Muscle of leg (tissue), 16 donors: ENCODE measurements around the gene CARD18. TPM values are rescaled to one million over a fixed set of nuclear protein-coding genes. Genes with fewer than 3 reads are reported as not detected.

Experiments used
- DNase-seq: peaks from one replicate; pipeline ENCODE4 v3.0.0; 2013
- H3K27ac ChIP-seq: one replicate; pipeline ENCODE4 v1.5.1; 2013; ENCODE audit warnings: mild to moderate bottlenecking, low read length, control low read depth
- H3K27me3 ChIP-seq: one replicate; pipeline ENCODE4 v1.6.1; 2013; ENCODE audit warnings: low read length; ENCODE audit not compliant: control insufficient read depth, insufficient read depth
- H3K36me3 ChIP-seq: one replicate; pipeline ENCODE4 v1.6.1; 2013; ENCODE audit warnings: low read length; ENCODE audit not compliant: control insufficient read depth, insufficient read depth
- H3K4me1 ChIP-seq: one replicate; pipeline ENCODE4 v1.6.1; 2013; ENCODE audit warnings: low read length; ENCODE audit not compliant: control insufficient read depth, insufficient read depth
- H3K4me3 ChIP-seq: one replicate; pipeline ENCODE4 v1.5.1; 2013; ENCODE audit warnings: low read length, control low read depth
- H3K9me3 ChIP-seq: replicated peaks from 2 replicates; pipeline ENCODE4 v1.6.1; 2013; ENCODE audit warnings: low read depth, low read length; ENCODE audit not compliant: control insufficient read depth
- WGBS: methylation state at CpG from one replicate; pipeline ENCODE4 v1.1.5; 2013; ENCODE audit warnings: missing lambda C conversion rate; ENCODE audit not compliant: insufficient coverage; 5-methylcytosine and 5-hydroxymethylcytosine counted together
- long read RNA-seq, 11 donors: transcript quantifications; one replicate each; lab custom pipeline, GENCODE V29; 2026
- polyA plus RNA-seq, 8 donors: library from polyadenylated mRNA; unstranded; fragments of 120-200 nt; gene quantifications; one replicate each; pipeline versions ENCODE4 v1.2.1 to v1.2.3, GENCODE V29; 2013; ENCODE audit warnings: inconsistent platforms in 1 of 8, low replicate concordance in 1 of 8; ENCODE audit not compliant: insufficient read length in 8 of 8, insufficient read depth in 1 of 8
- total RNA-seq: library from RNA; stranded (reverse); fragments of 120-200 nt; gene quantifications from one replicate; pipeline ENCODE4 v1.2.4, GENCODE V29; 2013

Gene CARD18, protein sequence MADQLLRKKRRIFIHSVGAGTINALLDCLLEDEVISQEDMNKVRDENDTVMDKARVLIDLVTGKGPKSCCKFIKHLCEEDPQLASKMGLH
- 0.13 TPM for total RNA-seq
- polyA plus RNA-seq = under 1 TPM in 1 of 8 donors, not detected in 7; 0.43 TPM
- long read RNA-seq, donor 1 = 0 reads
- long read RNA-seq, donor 2 = 0 reads
- long read RNA-seq, donor 3 = 0 reads
- long read RNA-seq, donor 4 = 0 reads
- long read RNA-seq, donor 5 = 0 reads
- long read RNA-seq, donor 6 = 0 reads
- long read RNA-seq, donor 7 = 0 reads
- long read RNA-seq, donor 8 = 0 reads
- long read RNA-seq, donor 9 = 0 reads
- long read RNA-seq, donor 10 = 0 reads
- long read RNA-seq, donor 11 = 0 reads

DNA sequence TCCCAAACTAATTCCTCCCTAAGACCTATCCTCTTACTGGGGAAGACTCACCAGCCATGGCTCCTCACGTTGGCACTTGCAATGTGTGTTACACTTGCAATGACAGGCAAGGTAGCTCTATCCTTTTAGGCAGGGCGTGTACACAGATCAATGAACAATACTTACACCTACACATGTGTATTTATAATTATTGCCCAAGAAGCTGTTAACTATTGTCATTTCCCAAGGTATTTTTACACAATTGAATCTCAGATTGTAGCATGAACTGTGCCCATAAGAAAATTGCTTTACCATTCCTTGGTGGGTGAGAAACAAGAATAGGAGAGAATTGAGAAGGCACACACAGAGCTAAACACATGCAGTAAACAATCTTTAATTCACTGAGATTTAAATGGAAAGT, at the start of gene CARD18:
CARD18 (minus strand) TSS at position 101 of the 400 bp plus-strand sequence; CDS start at position 58, 43 bp downstream.
- Histone ChIP-seq H3K4me3 (no peak within 1 kb of the TSS), H3K27ac (no peak within 1 kb of the TSS), H3K27me3 (no peaks in the 10 kb centered on the region), H3K36me3 (no peaks in the 10 kb centered on the region), H3K9me3 (no peaks in the 10 kb centered on the region), H3K4me1 (no peaks in the 10 kb centered on the region)
- DNase-seq = no peak
- WGBS = 90% methylated on average over 1 of the region's 2 CpGs

DNA sequence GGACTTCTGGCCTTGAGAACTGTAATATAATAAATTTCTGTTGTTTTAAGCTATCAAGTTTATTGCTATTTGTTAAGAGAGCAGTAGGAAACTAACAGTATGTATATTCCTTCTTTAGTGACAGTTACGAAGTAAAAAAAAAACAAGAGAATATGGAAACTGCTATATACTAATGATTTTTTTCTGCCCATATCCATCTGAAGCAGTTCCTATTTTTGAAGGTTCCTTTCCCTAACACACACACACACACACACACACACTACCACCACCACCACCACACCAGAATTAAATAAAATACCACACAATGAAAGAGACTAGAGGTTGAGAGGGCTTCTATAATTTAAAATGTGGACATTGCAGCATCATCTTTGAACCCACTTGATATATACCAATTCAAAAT, 44.4 kb upstream of the CARD18 start:
- no peaks in the 10 kb centered on the region for H3K9me3 ChIP-seq
- H3K4me1 ChIP-seq = no peaks in the 10 kb centered on the region
- H3K36me3 ChIP-seq = no peaks in the 10 kb centered on the region
- DNase-seq = no peak
- no peak overlapping the region for H3K4me3 ChIP-seq
- no peak overlapping the region for H3K27ac ChIP-seq
- WGBS = no CpG with 5 or more reads among the region's 1 CpG
- H3K27me3 ChIP-seq = no peaks in the 10 kb centered on the region

DNA sequence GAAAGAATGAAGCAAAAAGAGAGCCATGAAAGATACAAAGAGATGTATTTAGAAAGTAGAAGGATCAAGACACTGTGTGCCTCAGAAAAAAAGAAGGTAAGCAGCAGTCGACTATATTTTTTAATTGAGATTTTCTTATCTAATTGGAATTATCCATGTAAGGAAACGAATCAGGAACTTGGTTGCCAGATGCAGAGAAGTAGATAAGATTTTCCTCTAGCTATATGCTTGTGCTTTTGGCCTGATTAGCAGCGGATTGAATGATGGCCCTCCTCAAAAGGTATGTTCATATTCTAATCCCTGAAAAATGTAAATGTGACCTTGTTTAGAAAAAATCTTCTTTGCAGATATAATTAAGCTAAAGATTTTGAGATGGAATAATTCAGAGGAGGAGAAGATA, 43.9 kb upstream of the CARD18 start:
- WGBS = no CpG with 5 or more reads among the region's 3 CpGs
- H3K4me3 ChIP-seq = no peak overlapping the region
- no peaks in the 10 kb centered on the region for H3K4me1 ChIP-seq
- no peaks in the 10 kb centered on the region for H3K36me3 ChIP-seq
- no peaks in the 10 kb centered on the region for H3K27me3 ChIP-seq
- no peak for DNase-seq
- no peak overlapping the region for H3K27ac ChIP-seq
- H3K9me3 ChIP-seq = no peaks in the 10 kb centered on the region

DNA sequence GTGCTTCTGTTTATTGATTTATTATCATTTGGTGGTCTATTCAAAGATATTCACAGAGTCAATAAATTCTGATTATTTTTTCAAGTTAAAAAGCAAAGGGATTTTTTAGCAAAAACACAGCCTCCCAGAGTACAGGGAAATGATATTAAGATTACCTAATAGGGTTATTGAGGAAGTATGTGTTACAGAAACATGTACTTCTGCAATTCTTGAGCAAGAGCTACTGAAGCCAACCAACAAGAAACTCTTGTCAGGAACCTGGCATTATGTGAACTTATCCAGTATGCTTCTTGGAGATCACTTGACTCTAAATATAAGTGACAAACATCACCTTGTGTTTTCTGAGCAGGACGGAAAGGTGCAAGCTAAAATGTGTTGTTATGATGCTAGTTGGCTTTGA, 42.0 kb upstream of the CARD18 start:
- no peaks in the 10 kb centered on the region for H3K27me3 ChIP-seq
- WGBS = no CpG with 5 or more reads among the region's 1 CpG
- H3K4me1 ChIP-seq = no peaks in the 10 kb centered on the region
- no peak overlapping the region for H3K27ac ChIP-seq
- H3K4me3 ChIP-seq = no peak overlapping the region
- H3K36me3 ChIP-seq = no peaks in the 10 kb centered on the region
- H3K9me3 ChIP-seq = no peaks in the 10 kb centered on the region
- DNase-seq = peak; percentile 53

DNA sequence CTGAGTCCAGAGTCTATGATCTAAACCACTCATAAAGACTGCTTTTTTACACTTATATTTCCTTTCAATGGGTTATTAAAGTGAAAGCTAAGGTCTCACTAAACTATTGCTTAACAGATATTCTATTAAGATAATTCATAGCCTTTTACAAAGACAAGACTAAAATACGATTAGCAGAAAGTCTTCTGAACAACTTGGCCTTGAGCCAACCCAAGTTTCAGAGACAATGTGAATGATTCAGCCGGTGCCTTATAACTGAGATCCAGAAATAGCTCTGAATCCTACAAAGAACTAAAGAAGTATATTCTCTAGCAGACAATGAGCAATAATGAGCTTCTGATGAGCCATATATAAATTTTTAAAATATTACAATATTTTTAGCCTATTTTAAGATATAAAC, 41.5 kb upstream of the CARD18 start:
- no CpG with 5 or more reads among the region's 2 CpGs for WGBS
- Histone ChIP-seq H3K27me3 (no peaks in the 10 kb centered on the region), H3K4me1 (no peaks in the 10 kb centered on the region), H3K9me3 (no peaks in the 10 kb centered on the region), H3K36me3 (no peaks in the 10 kb centered on the region), H3K4me3 (no peak overlapping the region), H3K27ac (peak overlapping the region; percentile 18)
- peak; percentile 55 for DNase-seq

DNA sequence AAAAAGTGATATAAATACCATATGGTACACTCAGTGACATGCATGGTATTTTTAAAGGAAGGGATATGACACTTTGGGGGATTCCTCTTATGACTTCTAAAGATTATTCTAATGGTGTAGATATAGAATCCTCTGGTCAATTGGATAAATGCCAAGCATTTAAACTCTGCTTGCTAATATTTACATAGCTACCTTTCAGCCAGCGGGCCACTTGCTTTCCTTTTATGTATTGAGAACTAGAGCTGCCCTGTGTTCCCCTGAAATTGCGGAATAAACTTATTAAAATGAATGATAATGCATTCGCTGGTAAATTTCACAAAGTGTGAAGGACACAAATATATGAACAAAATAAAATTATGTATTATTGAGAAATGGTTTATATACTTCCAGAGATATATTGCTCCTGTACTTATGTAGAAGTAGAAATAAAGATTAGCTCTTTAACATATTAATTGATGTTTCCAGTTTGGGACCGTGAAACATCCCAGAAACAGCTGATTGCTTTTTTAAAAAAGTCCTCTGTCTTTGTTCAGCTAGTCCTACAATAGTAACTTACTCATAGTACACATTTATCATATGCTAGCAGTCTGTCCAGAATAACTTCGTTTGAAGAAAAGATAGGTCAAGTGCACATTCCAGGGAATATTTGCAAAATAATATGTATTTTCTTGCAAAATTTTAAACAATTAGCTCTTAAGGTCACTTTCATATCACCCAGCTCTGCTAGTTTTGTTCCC, 40.1 kb upstream of the CARD18 start:
- no peak overlapping the region for H3K27ac ChIP-seq
- DNase-seq = peak; percentile 26

DNA sequence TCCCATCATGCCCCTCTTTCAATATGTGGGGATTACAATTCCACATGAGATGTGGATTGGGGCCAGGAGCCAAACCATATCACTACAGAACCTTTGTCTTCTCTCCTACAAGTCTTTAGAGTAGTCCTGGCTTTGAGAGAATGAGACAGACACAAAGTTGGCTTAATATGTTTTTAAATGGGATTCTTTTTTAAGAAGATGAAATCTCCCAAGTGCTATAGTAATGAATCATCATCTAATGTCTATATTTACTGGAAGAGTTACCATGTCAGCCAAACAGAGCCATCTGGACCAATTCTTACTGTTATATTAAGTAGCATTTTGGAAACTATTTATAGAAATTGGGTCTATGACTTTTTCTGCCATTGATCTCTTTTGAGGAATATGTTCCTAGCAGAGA, 38.1 kb upstream of the CARD18 start:
- H3K27me3 ChIP-seq = no peaks in the 10 kb centered on the region
- H3K27ac ChIP-seq = peak overlapping the region; percentile 50
- no peaks in the 10 kb centered on the region for H3K36me3 ChIP-seq
- H3K9me3 ChIP-seq = no peaks in the 10 kb centered on the region
- DNase-seq = peak; percentile 84
- no peak overlapping the region for H3K4me3 ChIP-seq
- H3K4me1 ChIP-seq = no peaks in the 10 kb centered on the region

More for the DNA sequence above, 40.1 kb upstream of the CARD18 start:
- Histone ChIP-seq H3K36me3 (no peaks in the 10 kb centered on the region), H3K9me3 (no peaks in the 10 kb centered on the region), H3K27me3 (no peaks in the 10 kb centered on the region), H3K4me3 (no peak overlapping the region), H3K4me1 (no peaks in the 10 kb centered on the region)
- no CpG with 5 or more reads among the region's 5 CpGs for WGBS

DNA sequence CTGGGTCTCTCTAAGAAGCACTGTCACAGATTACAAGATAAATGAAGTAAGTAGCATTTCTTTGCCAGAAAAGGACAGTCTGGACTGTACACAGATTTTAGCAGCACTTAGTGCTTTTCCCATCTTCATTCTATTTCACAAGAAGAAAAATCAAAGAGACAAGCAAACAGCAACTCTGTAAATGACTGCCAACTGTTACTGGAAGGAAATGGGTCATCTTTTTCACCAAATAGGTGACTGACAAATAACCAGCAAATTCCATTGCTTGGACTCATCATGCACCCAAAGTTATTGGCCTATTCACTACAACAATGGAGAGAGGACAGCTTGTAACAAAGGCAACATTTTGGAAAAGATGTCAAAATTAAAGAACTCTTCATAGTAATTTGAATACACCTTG, 28.9 kb upstream of the CARD18 start:
- Histone ChIP-seq H3K27ac (no peak overlapping the region), H3K4me1 (no peaks in the 10 kb centered on the region), H3K9me3 (peaks cover 2% of the 10 kb centered on the region), H3K27me3 (no peaks in the 10 kb centered on the region), H3K36me3 (no peaks in the 10 kb centered on the region), H3K4me3 (no peak overlapping the region)
- DNase-seq = no peak

DNA sequence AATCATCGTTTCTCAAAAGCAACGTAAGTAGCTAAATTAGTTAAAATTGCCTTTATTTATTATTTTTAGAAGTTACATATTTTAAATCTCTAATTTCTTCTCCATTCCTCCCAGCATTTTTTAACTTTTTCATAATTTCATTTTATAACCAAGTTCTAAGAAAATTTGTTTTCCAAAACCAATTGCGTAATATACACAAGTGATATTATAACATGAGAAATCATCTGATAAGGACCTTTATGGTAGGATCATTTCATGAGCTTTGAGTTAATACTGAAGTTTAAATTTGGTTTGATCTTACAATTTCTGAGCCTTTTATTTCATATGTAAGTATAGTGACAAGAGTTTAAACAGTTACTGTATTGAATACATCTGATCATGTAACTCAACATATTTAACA, 27.7 kb upstream of the CARD18 start:
- H3K27me3 ChIP-seq = no peaks in the 10 kb centered on the region
- no peak overlapping the region for H3K4me3 ChIP-seq
- WGBS = no CpG with 5 or more reads among the region's 3 CpGs

DNA sequence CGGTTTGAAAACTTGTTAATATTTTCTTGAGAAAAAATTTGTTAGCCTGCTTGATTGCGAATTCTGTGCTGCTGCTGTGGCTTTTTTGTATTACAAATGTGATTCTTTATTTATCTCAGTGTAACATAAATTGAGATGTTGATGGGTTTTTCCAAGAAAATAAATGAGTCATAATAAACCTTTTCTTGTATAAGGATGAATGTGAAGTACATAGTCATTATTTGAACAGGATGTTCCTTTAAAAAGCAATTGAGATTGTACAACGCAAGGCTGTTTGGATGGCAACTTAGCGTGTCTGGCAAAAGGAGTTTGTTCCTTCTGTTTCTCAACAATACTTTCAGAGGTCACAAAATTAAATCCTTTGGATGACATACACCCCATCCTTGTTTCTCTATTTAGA, 24.6 kb upstream of the CARD18 start:
- no peak overlapping the region for H3K27ac ChIP-seq
- H3K4me1 ChIP-seq = no peaks in the 10 kb centered on the region
- no peaks in the 10 kb centered on the region for H3K36me3 ChIP-seq
- DNase-seq = no peak
- no peak overlapping the region for H3K4me3 ChIP-seq
- no peaks in the 10 kb centered on the region for H3K27me3 ChIP-seq
- no peaks in the 10 kb centered on the region for H3K9me3 ChIP-seq
- WGBS = no CpG with 5 or more reads among the region's 4 CpGs

More for the DNA sequence above, 27.7 kb upstream of the CARD18 start:
- Histone ChIP-seq H3K27ac (no peak overlapping the region), H3K9me3 (peaks cover 2% of the 10 kb centered on the region), H3K4me1 (no peaks in the 10 kb centered on the region), H3K36me3 (no peaks in the 10 kb centered on the region)
- no peak for DNase-seq
